IPS-NIHi7 (cell line): Measurements from ENCODE around the gene RAB1B.

Experiments used
- DNase-seq: peaks from one replicate; pipeline ENCODE4 v3.0.0; 2012; ENCODE audit warnings: mixed read lengths; ENCODE audit errors: extremely low spot score

Gene RAB1B

GRCh38 chr11:66321606-66322005, 53.2 kb downstream of the RAB1B start:
- no peak for DNase-seq

GRCh38 chr11:66322732-66323427, 54.4 kb downstream of the RAB1B start:
- DNase-seq: no peak

DNA sequence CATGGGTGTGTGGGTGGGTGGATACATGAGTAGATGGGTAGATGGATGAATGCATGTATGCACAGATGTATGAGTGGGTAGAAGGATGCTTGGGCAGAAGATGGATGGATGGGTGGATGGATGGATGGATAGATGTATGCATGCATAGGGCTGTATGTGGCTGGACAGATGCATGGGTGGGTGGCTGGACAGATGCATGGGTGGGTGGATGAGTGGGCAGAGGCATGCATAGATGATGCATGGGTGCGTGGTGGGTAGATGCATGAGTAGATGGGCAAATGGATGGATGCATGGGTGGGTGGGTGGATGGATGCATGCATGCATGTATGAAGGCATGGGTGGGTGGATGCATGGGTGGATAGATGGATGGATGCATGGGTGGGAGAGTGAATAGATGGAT, 55.2 kb downstream of the RAB1B start:
- no peak for DNase-seq

- no peak for DNase-seq
These were observed 56.2 kb downstream of the RAB1B start for GRCh38 chr11:66324664-66325063.

DNA sequence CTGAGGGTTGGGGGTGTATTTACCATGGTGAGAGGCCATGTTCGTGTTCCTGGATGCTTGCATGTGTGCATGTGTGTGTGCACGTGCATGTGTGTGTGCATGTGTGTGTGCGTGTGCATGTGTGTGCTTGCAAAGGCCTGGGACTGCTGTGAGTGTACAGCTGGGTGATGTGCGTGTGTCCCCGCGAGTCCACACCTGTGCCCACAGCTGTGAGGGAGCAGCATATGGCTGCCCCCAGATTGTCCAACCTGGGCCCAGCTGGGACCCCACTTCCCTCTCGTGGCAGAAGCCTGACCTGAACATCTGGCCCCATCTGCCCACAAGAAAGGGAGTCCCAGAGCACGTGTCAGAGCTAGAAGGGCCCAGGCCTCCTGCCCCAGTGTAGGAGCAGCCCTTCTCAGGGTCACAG, 56.8 kb downstream of the RAB1B start:
- no peak for DNase-seq

DNA sequence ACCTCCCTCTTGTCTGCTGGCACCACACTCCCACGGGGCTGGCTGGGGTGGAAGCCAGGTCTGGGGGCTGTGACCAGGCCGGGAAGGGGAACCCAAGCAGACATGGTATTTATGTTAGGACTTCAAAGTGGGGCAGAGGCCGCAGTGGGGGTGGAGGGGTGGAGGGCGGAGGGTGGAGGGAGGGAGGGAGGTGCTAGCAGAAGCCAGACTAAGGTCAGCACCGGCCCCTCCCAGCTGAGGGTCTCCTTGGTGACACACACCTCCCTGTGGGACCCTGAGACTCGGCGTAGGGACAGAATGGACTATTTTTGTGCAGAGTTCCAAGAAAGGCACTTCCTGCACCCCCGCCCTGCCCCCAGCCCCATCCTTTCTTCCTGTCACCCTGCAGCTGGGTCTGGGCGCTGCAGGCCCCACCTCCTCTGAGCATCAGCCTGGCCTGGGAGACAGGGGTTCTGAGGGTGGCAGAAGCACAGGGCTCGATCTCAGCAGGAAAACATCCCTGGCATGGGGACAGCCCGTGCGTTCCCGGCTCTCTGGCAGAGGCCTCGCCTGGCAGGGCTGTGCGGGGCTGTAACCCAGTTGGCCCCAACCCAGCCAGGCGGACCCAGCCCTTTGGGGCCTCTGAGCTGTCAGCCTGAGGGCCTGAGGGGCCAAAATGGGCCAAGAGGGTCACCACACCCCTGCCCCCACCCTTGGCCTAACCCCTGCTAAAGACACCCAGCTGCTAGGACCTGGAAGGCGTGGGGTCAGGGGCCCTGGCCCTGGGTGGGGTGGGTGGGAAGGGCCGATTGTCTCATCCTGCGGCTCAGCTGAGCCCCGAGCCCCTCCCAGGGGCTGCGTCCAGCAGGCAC, 58.0 kb downstream of the RAB1B start:
- DNase-seq: no peak
